Stimulated activated CD8-positive, alpha-beta memory T cell treated with anti-CD3 and anti-CD28 coated beads, Interleukin-15, amount 100 ng/mL, for 48 hours (primary cell): ENCODE data around the gene XYLT1.

Source experiments
- DNase-seq, 2 donors: peaks; one replicate each; pipeline ENCODE4 v3.0.0-alpha.2; 2020; ENCODE audit warnings: low read depth in 2 of 2

XYLT1 gene

GRCh38 chr16:17149904-17150483, 320.8 kb downstream of the XYLT1 start:
- no peak for DNase-seq

- no peak for DNase-seq
These were observed 322.8 kb downstream of the XYLT1 start for GRCh38 chr16:17147942-17148341.

GRCh38 chr16:17145029-17145428, 325.7 kb downstream of the XYLT1 start:
- no peak for DNase-seq

- DNase-seq, result no peak
These were observed 326.3 kb downstream of the XYLT1 start for GRCh38 chr16:17144431-17144830.

- no peak for DNase-seq
These were observed 327.0 kb downstream of the XYLT1 start for GRCh38 chr16:17143546-17144419.

- DNase-seq, result no peak
These were observed 332.0 kb downstream of the XYLT1 start for GRCh38 chr16:17138801-17139200.

GRCh38 chr16:17135439-17135838, 335.3 kb downstream of the XYLT1 start:
- DNase-seq, result no peak

GRCh38 chr16:17134586-17134985, 336.2 kb downstream of the XYLT1 start:
- no peak for DNase-seq

- DNase-seq, result no peak
These were observed 336.9 kb downstream of the XYLT1 start for GRCh38 chr16:17133851-17134250.

GRCh38 chr16:17131351-17131750, 339.4 kb downstream of the XYLT1 start:
- no peak for DNase-seq

GRCh38 chr16:17130733-17131132, 340.0 kb downstream of the XYLT1 start:
- DNase-seq, result no peak

- no peak for DNase-seq
These were observed 340.8 kb downstream of the XYLT1 start for GRCh38 chr16:17129971-17130370.

GRCh38 chr16:17128791-17129190, 342.0 kb downstream of the XYLT1 start:
- DNase-seq, result no peak

GRCh38 chr16:17126156-17126555, 344.6 kb downstream of the XYLT1 start:
- no peak for DNase-seq

GRCh38 chr16:17125671-17126070, 345.1 kb downstream of the XYLT1 start:
- no peak for DNase-seq

- no peak for DNase-seq
These were observed 352.7 kb downstream of the XYLT1 start for GRCh38 chr16:17117906-17118577.

- DNase-seq, result no peak
These were observed 354.0 kb downstream of the XYLT1 start for GRCh38 chr16:17116595-17117322.

- no peak for DNase-seq
These were observed 361.3 kb downstream of the XYLT1 start for GRCh38 chr16:17109413-17109812.

GRCh38 chr16:17108596-17108995, 362.2 kb downstream of the XYLT1 start:
- DNase-seq, result no peak

GRCh38 chr16:17107450-17107849, 363.3 kb downstream of the XYLT1 start:
- DNase-seq, result no peak

GRCh38 chr16:17106243-17106791, 364.4 kb downstream of the XYLT1 start:
- no peak for DNase-seq
